ENCODE data around the gene COL16A1.

Gene COL16A1

GRCh38 chr1:31689854-31690253 lies 14.0 kb downstream of the COL16A1 start:
- no peak for DNase-seq

- DNase-seq, result no peak
These were observed 14.4 kb downstream of the COL16A1 start for GRCh38 chr1:31689379-31689778.

GRCh38 chr1:31688233-31688918 lies 15.4 kb downstream of the COL16A1 start:
- DNase-seq, result no peak

DNA sequence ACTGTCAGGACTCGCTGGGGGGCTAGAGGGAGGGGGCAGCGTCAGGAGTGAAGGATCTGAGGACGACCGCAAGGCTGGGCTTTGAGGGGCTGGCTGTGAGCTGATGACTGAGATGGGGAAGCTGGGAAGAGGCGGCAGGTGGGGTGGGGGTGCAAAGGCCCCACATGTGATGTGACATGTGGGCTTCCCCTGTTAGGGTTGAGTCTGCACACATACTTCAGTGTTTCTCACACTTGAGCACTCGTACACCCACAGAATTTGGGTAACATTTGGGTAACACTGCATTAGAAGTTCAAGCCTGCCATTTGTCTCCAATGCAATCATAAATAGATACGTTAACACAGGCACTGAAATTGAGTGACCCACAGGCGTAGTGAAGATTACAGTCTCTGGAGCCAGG lies 16.2 kb downstream of the COL16A1 start:
- no peak for DNase-seq

- no peak for DNase-seq
These were observed 18.0 kb downstream of the COL16A1 start for GRCh38 chr1:31685795-31686194.

- no peak for DNase-seq
These were observed 19.8 kb downstream of the COL16A1 start for GRCh38 chr1:31683997-31684396.

- no peak for DNase-seq
These were observed 22.4 kb downstream of the COL16A1 start for GRCh38 chr1:31681415-31681814.

DNA sequence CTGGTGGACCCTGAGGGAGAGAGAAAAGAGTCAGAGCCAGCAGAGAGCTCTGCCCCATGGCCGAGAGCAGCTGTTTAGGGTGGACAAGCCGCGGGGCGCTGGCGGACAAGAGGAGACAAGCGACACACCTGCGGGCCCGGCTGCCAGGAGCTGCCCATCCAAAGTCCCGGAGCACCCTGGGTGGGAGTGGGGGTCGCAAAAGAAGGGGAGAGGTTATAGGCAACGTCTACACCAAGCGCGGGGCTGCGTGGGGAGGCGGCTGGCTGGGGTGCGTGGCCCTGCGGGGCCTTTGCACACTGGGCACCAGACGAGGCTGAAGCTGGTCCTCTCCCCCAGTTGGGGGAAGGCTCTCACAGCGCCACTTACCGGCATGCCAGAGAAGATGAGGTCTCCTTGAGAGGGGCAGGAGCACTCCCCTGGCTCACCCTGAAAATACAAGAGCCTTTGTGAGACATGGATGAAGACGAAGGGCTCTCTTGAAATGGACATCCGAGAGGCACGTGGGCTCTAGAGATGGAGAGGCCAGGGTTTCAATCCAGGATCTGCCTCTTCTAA lies 24.1 kb downstream of the COL16A1 start:
- no peak for DNase-seq

GRCh38 chr1:31679091-31679490 lies 24.7 kb downstream of the COL16A1 start:
- DNase-seq, result no peak

- DNase-seq, result no peak
These were observed 25.1 kb downstream of the COL16A1 start for GRCh38 chr1:31678681-31679080.

- DNase-seq, result no peak
These were observed 25.9 kb downstream of the COL16A1 start for GRCh38 chr1:31677949-31678348.

DNA sequence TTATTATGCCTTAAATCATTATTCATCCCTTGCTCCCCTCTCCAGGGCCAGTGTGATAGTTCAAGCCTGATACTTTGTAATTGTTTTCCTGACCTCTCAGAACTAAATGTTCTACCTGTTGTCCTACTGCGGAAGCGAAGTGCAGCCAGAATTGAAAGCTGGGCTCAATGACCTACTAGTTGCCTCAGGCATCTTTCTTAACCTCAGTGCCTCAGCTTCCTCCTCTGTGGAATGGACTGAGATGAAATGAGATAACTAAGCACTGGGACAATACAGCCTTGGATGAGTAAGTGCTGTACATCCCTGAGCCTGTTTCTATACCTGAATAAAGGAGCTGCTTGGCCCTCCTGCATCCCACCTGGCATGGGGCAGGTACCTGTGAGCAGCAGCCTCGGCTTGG lies 26.4 kb downstream of the COL16A1 start:
- DNase-seq, result no peak

- no peak for DNase-seq
These were observed 28.1 kb downstream of the COL16A1 start for GRCh38 chr1:31675756-31676155.

GRCh38 chr1:31675161-31675560 lies 28.7 kb downstream of the COL16A1 start:
- no peak for DNase-seq

DNA sequence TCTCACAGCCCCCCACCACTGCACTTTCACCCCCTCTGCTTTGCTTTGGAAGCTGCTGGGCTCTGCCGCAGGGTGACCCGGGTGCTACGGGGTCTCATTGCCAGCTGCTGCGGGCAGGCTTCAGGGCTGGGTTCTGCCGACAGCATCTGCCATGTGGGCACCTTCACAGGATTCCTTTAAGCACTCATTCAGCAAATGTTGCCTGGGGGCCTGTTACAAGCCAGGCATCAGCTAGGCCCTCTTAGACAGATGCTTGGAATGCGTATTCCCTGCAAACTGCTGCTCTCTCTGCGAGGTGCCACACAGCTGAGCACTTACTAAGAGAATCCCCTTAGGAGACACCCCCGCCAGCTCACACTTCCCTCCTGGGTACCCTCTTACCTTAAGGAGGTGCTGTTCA lies 29.2 kb downstream of the COL16A1 start:
- no peak for DNase-seq

GRCh38 chr1:31673433-31673832 lies 30.4 kb downstream of the COL16A1 start:
- no peak for DNase-seq

- DNase-seq, result peak in 9 of 56 donors; percentile 8 to 34 (median 17)
These were observed 30.8 kb downstream of the COL16A1 start for GRCh38 chr1:31672986-31673385.

DNA sequence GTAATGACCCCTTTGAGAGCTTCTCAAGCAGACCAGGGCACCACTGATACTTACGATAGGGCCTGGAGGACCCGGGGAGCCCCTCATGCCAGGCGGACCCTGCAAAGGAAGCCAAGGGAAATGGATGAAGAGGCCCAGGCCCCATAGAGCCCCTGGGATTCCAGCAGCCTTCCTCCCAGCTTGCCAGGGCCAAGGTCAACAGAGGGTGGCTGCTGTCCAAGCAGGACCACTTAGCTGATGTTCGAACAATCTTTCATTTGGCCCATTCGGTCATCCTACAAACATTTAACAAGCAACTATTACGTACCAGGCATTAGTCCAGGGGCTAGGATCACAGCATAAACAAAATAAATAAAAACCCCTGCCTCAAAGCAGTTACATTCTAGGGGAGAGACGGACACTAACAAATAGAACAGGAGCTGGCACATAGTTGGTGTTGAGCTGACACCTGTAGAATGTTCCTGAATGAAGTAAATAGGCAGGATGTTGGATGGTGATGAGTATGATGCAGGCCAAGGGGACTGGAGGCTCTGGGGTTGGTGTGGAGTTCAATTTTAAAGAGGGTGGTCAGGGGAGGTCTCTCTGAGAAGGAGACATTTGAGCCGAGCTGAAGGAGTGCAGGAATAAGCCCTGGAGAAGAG lies 32.1 kb downstream of the COL16A1 start:
- DNase-seq, result no peak

DNA sequence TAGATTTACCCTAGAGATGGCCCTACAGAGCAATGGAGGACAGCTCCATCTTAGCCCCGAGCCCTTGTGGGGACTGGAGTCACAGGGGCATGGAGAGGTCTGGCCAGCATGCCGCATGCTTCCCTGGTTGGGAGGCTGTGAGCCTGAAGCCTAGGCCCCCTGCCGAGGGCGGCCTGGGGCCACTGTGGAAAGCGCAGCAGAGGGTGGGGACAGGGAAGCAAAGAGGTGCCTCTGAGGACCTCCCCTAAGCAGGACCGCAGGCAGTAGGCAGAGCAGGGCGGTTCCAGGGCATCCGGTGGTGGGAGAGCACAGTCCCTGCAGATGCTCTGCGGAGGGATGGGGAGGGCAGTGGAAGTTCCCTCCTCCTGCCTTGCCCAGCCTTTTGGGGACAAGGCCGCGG lies 32.7 kb downstream of the COL16A1 start:
- DNase-seq, result no peak

DNA sequence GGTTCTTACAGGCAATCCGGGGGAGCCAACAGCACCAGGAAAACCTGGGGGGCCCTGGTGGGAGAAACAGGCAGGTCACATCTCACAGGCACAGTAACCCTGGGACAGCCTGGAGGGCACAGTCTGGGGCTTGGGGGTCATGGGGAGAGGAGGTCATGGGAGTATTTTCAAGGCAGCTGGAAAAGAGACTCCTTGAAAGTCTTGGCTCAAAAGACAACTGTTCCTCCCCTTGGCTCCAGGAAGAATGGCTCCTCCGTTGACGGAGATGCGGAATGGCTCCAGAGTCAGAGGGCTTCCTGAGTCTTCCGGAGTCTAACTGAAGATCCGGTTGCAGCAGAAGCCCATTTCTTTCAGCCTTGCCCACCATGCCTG lies 33.2 kb downstream of the COL16A1 start:
- peak in 1 of 56 donors; percentile 42 for DNase-seq

DNA sequence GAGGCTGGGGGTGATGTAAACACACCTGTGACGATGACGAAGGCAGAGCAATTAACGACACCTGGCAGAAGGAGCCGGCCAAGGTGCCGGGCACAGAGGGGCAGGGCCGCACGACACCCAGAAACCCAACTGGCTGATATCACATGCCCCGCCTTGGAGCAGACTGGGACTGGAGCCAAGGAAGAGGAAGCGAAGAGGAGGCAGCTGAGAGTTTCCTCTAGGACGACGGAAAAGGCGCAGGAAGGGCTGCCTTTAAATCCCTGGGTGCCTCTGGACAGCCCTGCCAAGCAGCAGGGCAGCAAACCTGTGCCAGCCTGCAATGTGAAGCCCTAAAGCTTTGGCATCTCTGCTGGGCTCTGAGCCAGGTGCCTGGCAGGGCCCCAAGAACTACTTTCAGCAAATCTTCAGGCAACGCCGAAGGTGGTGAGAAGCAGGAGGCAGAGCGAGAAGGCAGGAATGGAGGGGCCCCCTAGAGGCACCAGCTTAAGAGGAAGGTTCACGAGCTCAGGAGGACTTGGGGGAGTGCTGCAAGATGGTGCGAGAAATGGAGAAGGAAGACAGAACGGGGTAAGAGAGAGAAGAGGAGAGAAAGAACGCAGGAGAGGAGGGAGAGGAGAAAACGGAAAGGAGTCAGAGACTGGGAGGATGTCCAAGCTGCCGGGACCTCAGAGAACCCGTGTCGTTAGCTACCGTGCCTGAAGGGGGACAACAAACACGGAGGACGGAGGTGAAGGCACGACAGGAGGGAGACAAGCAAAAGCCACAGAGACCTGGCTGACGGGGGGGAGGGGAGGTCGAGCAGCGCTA lies 33.8 kb downstream of the COL16A1 start:
- peak in 54 of 56 donors; percentile 10 to 89 (median 60) for DNase-seq

DNA sequence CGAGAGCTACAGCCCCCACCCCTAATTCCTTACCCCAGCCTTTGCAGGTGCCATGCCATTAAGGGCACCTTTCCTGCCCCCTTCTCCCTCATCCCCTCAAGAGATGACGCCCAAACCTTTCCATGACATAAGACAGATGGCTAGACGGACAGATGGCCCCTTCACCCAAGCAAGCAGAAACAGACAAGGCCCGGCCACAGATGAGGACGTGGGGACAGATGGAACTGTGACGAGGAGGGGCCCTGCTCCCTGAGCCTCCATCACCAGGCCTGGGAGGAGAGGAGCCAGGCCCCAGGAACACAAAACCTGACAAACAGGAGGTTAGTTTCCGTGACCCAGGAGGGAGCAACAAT lies 34.4 kb downstream of the COL16A1 start:
- DNase-seq, result no peak

Measured in amygdala (tissue), 56 donors.